K562 (cell line): ENCODE measurements around the gene NMT2. TPM values are rescaled to one million over a fixed set of nuclear protein-coding genes. Genes with fewer than 3 reads are reported as not detected.

Experiments
- GATAD2A ChIP-seq: fragments of 450-650 bp; IDR thresholded peaks from 2 replicates; pipeline ENCODE4 v1.6.1; 2017
- HCFC1 ChIP-seq: IDR thresholded peaks from 2 replicates; pipeline ENCODE4 v1.6.1; 2012; ENCODE audit warnings: low read depth, low read length, improper control_type of control experiment
- JUND ChIP-seq, 2 experiments: IDR thresholded peaks; 2 replicates in 1 of 2; 3 replicates in 1 of 2; pipeline ENCODE4 v1.6.1; 2011; ENCODE audit warnings: borderline replicate concordance in 2 of 2, low read depth in 2 of 2, low read length in 2 of 2, improper control_type of control experiment in 1 of 2, missing biosample characterization in 1 of 2, missing genetic modification characterization in 1 of 2, missing genetic modification reagents in 1 of 2
- NEUROD1 ChIP-seq: fragments of 150-350 bp; IDR thresholded peaks from 2 replicates; pipeline ENCODE4 v1.6.1; 2014; ENCODE audit warnings: borderline replicate concordance, low read length, low read depth; ENCODE audit not compliant: partially characterized antibody
- NFIC ChIP-seq: fragments of 450-650 bp; IDR thresholded peaks from 2 replicates; pipeline ENCODE4 v1.6.1; 2017; ENCODE audit warnings: mild to moderate bottlenecking, inconsistent platforms
- PHF8 ChIP-seq: fragments of 200-600 bp; sonication (generic); IDR thresholded peaks from 2 replicates; pipeline ENCODE4 v1.6.1; 2012; ENCODE audit warnings: mixed run types, mild to moderate bottlenecking, inconsistent platforms, low read length, moderate library complexity, borderline replicate concordance
- PTBP1 ChIP-seq: fragments of 200-400 bp; formaldehyde crosslinking; IDR thresholded peaks from 2 replicates; pipeline ENCODE4 v1.6.1; 2017; ENCODE audit warnings: low read depth, low read length
- RBM34 ChIP-seq: fragments of 200-400 bp; formaldehyde crosslinking; IDR thresholded peaks from 2 replicates; pipeline ENCODE4 v1.6.1; 2018; ENCODE audit warnings: low read length, borderline replicate concordance; ENCODE audit not compliant: insufficient read depth
- SUPT5H ChIP-seq: fragments of 450-650 bp; IDR thresholded peaks from 2 replicates; pipeline ENCODE4 v1.6.1; 2016
- TAF9B ChIP-seq: fragments of 450-650 bp; IDR thresholded peaks from 2 replicates; pipeline ENCODE4 v1.6.1; 2018; ENCODE audit warnings: mild to moderate bottlenecking; ENCODE audit not compliant: partially characterized antibody
- TRIM24 ChIP-seq, 2 experiments: fragments of 450-650 bp; IDR thresholded peaks; 2 replicates each; pipeline ENCODE4 v1.6.1; 2016
- ZFX ChIP-seq: sonication (generic); formaldehyde crosslinking; IDR thresholded peaks from 2 replicates; pipeline ENCODE4 v1.8.0; 2022; ENCODE audit warnings: mild to moderate bottlenecking, missing genetic modification reagents, moderate library complexity
- polyA plus RNA-seq, 8 experiments: library from polyadenylated mRNA; depleted of rRNA in 4 of 8; stranded (reverse) in 5 of 8; unstranded in 3 of 8; fragments of >200 nt; fragmentation: Nextera tagmentation in 2 of 8; fragmentation: Illumina TruSeq in 1 of 8; extraction: Ambion mirVana in 2 of 8; extraction: Trizol in 1 of 8; gene quantifications; 2 replicates each; pipeline versions ENCODE4 v1.2.1 to v1.2.3, GENCODE V29; 2011 to 2014; ENCODE audit warnings: inconsistent platforms in 1 of 8, missing spikeins in 1 of 8
- total RNA-seq, 7 experiments: library from RNA; depleted of rRNA in 6 of 7; stranded (reverse); fragments of >200 nt in 6 of 7; fragmentation: Illumina TruSeq in 2 of 7; extraction: Trizol in 2 of 7; gene quantifications; 2 replicates each; pipeline versions ENCODE4 v1.2.1 to v1.2.3, GENCODE V29; 2011 to 2021; ENCODE audit warnings: low replicate concordance in 1 of 7
- TF ChIP-seq, protein P1 (sequence below): sonication (generic); formaldehyde crosslinking; IDR thresholded peaks from 2 replicates; pipeline ENCODE4 v1.8.0; 2022; ENCODE audit warnings: missing genetic modification reagents, mild to moderate bottlenecking, borderline replicate concordance
- TF ChIP-seq, protein P2 (sequence below), 2 experiments: fragments of 450-650 bp; conservative IDR thresholded peaks; 2 replicates each; pipeline ENCODE4 v1.6.1; 2017; ENCODE audit warnings: mild to moderate bottlenecking in 2 of 2, moderate library complexity in 2 of 2
- TF ChIP-seq, protein P3 (sequence below): sonication (generic); formaldehyde crosslinking; IDR thresholded peaks from 2 replicates; pipeline ENCODE4 v1.9.0; 2022; ENCODE audit warnings: mild to moderate bottlenecking, missing genetic modification reagents
- TF ChIP-seq, protein P4 (sequence below): fragments of 450-650 bp; formaldehyde crosslinking; IDR thresholded peaks from 2 replicates; pipeline ENCODE4 v1.4.0; 2022; ENCODE audit warnings: missing genetic modification characterization
- TF ChIP-seq, protein P5 (sequence below): fragments of 200-800 bp; sonication (Bioruptor generic); IDR thresholded peaks from 2 replicates; pipeline ENCODE4 v1.6.1; 2017; ENCODE audit warnings: missing genetic modification characterization, missing compliant biosample characterization
- TF ChIP-seq, protein P6 (sequence below): fragments of 250-450 bp; sonication (Bioruptor Pico); IDR thresholded peaks from 2 replicates; pipeline ENCODE4 v1.9.0; 2021; ENCODE audit warnings: mild to moderate bottlenecking, inconsistent platforms

NMT2 gene
- total and polyA plus RNA-seq, 9 of the 15 experiments (the other 6 are each of a cell fraction or from before 2014, with no cell fraction given) = 5.2 to 15.9 (median 10.8) TPM

DNA sequence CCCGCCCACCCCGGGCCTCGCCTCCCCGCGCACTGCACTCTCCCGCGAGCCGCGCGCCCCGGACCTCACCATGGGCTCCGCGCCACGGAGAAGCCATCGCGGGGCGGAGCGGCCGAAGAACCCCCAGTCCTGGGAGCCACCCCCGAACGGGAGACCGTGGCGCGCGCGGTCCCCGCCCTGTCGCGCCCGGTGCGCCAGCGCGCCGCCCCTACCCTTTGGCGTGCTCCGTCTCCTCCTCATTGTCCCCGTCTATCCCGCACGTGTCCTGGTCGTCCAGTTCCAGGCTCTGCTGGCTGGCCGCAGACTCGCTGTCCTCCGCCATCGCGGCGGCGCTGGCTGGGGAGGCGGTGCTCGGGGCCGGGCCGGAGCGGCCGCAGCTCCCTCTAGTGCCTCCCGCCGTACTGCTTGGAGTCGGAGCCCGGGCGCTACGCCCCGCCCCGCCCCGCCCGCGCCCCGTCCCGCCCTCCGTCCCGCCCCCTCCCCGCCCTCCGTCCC lies at the start of gene NMT2 (continued):
- TF ChIP-seq RBM34 (peak; percentile 88; the same call in 1 of the 2 replicates), PTBP1 (no peak), TRIM24 (IDR thresholded peaks at IDR 0.05) (0 out of 4 replicates have a peak, but pooled peaks of 1 of the 2 experiments have one; percentile 23), TAF9B (no peak), HCFC1 (peak; percentile 32; the same call in 1 of the 2 replicates), PHF8 (peak; percentile 78; the same call in 1 of the 2 replicates), NFIC (peak; percentile 33; the same call in 1 of the 2 replicates), GATAD2A (0 out of 2 replicates have a peak, but pooled peaks have one; percentile 42), NEUROD1 (peak; percentile 34), JUND (IDR thresholded peaks at IDR 0.05; ENCODE audit: borderline replicate concordance, low read depth, low read length) (peak; percentile 24; the same call in 1 of the 2 replicates), JUND (tag; IDR thresholded peaks at IDR 0.05; ENCODE audit: borderline replicate concordance, low read depth, low read length) (no peak), ZFX (CRISPR knock-in tag) (peak; percentile 62), SUPT5H (peak; percentile 79)
- TF ChIP-seq, protein P1, sequence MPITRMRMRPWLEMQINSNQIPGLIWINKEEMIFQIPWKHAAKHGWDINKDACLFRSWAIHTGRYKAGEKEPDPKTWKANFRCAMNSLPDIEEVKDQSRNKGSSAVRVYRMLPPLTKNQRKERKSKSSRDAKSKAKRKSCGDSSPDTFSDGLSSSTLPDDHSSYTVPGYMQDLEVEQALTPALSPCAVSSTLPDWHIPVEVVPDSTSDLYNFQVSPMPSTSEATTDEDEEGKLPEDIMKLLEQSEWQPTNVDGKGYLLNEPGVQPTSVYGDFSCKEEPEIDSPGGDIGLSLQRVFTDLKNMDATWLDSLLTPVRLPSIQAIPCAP (CRISPR knock-in tag) = no peak
- TF ChIP-seq, protein P2, sequence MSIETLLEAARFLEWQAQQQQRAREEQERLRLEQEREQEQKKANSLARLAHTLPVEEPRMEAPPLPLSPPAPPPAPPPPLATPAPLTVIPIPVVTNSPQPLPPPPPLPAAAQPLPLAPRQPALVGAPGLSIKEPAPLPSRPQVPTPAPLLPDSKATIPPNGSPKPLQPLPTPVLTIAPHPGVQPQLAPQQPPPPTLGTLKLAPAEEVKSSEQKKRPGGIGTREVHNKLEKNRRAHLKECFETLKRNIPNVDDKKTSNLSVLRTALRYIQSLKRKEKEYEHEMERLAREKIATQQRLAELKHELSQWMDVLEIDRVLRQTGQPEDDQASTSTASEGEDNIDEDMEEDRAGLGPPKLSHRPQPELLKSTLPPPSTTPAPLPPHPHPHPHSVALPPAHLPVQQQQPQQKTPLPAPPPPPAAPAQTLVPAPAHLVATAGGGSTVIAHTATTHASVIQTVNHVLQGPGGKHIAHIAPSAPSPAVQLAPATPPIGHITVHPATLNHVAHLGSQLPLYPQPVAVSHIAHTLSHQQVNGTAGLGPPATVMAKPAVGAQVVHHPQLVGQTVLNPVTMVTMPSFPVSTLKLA (conservative IDR thresholded peaks at IDR 0.05) = peak; percentile 58 to 73
- TF ChIP-seq, protein P3, sequence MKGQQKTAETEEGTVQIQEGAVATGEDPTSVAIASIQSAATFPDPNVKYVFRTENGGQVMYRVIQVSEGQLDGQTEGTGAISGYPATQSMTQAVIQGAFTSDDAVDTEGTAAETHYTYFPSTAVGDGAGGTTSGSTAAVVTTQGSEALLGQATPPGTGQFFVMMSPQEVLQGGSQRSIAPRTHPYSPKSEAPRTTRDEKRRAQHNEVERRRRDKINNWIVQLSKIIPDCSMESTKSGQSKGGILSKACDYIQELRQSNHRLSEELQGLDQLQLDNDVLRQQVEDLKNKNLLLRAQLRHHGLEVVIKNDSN = peak; percentile 64
- TF ChIP-seq, protein P4, sequence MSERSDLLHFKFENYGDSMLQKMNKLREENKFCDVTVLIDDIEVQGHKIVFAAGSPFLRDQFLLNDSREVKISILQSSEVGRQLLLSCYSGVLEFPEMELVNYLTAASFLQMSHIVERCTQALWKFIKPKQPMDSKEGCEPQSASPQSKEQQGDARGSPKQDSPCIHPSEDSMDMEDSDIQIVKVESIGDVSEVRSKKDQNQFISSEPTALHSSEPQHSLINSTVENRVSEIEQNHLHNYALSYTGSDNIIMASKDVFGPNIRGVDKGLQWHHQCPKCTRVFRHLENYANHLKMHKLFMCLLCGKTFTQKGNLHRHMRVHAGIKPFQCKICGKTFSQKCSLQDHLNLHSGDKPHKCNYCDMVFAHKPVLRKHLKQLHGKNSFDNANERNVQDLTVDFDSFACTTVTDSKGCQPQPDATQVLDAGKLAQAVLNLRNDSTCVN (CRISPR knock-in tag) = no peak
- TF ChIP-seq, protein P5, sequence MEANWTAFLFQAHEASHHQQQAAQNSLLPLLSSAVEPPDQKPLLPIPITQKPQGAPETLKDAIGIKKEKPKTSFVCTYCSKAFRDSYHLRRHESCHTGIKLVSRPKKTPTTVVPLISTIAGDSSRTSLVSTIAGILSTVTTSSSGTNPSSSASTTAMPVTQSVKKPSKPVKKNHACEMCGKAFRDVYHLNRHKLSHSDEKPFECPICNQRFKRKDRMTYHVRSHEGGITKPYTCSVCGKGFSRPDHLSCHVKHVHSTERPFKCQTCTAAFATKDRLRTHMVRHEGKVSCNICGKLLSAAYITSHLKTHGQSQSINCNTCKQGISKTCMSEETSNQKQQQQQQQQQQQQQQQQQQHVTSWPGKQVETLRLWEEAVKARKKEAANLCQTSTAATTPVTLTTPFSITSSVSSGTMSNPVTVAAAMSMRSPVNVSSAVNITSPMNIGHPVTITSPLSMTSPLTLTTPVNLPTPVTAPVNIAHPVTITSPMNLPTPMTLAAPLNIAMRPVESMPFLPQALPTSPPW (CRISPR knock-in tag) = peak; percentile 91
- TF ChIP-seq, protein P6, sequence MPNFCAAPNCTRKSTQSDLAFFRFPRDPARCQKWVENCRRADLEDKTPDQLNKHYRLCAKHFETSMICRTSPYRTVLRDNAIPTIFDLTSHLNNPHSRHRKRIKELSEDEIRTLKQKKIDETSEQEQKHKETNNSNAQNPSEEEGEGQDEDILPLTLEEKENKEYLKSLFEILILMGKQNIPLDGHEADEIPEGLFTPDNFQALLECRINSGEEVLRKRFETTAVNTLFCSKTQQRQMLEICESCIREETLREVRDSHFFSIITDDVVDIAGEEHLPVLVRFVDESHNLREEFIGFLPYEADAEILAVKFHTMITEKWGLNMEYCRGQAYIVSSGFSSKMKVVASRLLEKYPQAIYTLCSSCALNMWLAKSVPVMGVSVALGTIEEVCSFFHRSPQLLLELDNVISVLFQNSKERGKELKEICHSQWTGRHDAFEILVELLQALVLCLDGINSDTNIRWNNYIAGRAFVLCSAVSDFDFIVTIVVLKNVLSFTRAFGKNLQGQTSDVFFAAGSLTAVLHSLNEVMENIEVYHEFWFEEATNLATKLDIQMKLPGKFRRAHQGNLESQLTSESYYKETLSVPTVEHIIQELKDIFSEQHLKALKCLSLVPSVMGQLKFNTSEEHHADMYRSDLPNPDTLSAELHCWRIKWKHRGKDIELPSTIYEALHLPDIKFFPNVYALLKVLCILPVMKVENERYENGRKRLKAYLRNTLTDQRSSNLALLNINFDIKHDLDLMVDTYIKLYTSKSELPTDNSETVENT = peak; percentile 91
